Peyer's patch (tissue), 4 donors: ENCODE data around the gene DNAH14.
A peak's percentile ranks its signal among the peaks of the same experiment; 100 is the strongest.

Experiments used
- POLR2A ChIP-seq, 2 donors: fragments of 450-650 bp; IDR thresholded peaks; one replicate each; pipeline ENCODE4 v1.5.1; 2017; ENCODE audit warnings: antibody characterized with exemption in 2 of 2, mild to moderate bottlenecking in 2 of 2, moderate library complexity in 2 of 2
- TF ChIP-seq, protein P1 (sequence below), 6 experiments: fragments of 450-650 bp in 4 of 6; fragments of 200-600 bp in 2 of 6; sonication (generic) in 1 of 6; IDR thresholded peaks; one replicate each; pipeline ENCODE4 v1.5.1; 2017 to 2019; ENCODE audit warnings: antibody characterized with exemption in 6 of 6, mild to moderate bottlenecking in 3 of 6, moderate library complexity in 1 of 6

DNA sequence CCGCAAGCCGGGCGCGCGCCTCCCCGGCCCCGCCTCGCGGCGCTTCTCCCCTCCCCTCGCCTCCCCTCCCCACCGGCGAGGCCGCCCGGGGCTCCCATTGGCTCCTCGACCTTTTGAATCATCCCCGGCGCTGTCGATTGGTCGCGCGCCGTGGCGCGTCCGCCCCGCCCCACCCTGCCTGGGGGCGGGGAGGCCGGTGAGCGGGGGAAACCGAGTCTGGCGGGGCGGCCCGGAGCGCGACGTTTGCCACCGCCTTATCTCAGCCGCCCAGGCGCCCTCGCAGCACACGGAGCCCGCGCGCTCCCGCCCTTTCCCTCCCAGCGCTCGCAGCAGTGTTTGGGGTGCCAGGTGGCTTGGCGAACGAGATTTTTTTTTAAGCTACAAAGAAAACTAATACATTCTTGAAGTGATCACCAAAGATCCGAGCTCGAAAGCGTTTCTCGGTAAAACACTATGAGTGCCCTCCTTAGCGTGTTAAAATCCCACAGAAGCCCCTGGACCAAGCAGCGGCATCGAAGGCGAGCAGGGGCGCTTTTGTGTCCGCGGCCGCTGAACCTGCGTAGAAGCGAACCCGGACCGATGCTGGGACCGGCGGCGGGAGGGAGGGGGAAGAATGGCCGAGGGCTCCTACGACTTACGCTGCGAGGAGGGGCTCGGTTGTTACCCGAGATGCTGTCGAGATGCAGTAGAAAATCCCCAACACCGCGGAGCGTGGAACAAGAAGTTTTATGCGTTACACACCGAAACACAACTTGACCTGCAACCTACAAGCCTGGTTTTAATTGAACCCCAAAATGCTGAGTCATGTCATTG is 498.8 kb downstream of the DNAH14 start:
- peak; percentile 73 to 88 for TF ChIP-seq POLR2A (IDR thresholded peaks at IDR 0.05)
- TF ChIP-seq, protein P1, sequence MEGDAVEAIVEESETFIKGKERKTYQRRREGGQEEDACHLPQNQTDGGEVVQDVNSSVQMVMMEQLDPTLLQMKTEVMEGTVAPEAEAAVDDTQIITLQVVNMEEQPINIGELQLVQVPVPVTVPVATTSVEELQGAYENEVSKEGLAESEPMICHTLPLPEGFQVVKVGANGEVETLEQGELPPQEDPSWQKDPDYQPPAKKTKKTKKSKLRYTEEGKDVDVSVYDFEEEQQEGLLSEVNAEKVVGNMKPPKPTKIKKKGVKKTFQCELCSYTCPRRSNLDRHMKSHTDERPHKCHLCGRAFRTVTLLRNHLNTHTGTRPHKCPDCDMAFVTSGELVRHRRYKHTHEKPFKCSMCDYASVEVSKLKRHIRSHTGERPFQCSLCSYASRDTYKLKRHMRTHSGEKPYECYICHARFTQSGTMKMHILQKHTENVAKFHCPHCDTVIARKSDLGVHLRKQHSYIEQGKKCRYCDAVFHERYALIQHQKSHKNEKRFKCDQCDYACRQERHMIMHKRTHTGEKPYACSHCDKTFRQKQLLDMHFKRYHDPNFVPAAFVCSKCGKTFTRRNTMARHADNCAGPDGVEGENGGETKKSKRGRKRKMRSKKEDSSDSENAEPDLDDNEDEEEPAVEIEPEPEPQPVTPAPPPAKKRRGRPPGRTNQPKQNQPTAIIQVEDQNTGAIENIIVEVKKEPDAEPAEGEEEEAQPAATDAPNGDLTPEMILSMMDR (IDR thresholded peaks at IDR 0.05): no peak
